GM18867 (cell line): Measurements from ENCODE around the gene MARK3.

Experiments used
- ATAC-seq: cut with Tn5 transposase; IDR thresholded peaks from one replicate; pipeline ENCODE4 v1.9.1; 2021; ENCODE audit warnings: mild to moderate bottlenecking, moderate library complexity; ENCODE audit not compliant: unreplicated experiment

The MARK3 gene

GRCh38 chr14:103362780-103363179 lies 22.4 kb upstream of the MARK3 start:
- ATAC-seq = no peak

DNA sequence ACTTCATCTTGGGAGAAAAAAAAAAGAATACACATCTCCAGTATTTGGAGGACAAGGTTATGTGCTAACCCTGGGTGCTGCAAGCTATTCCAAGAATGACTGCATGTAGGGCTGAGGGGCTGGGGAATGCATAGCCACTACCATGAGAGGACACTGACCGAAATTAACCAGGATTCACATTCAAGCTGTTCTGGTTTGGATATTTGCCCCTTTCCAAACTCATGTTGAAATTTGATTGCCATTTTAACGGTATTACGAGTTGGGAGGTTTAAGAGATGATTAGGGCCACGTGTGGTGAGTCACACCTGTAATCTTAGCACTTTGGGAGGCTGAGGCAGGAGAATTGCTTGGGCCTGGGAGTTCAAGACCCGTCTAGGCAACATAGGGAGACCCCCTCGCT lies 18.5 kb upstream of the MARK3 start:
- no peak for ATAC-seq

DNA sequence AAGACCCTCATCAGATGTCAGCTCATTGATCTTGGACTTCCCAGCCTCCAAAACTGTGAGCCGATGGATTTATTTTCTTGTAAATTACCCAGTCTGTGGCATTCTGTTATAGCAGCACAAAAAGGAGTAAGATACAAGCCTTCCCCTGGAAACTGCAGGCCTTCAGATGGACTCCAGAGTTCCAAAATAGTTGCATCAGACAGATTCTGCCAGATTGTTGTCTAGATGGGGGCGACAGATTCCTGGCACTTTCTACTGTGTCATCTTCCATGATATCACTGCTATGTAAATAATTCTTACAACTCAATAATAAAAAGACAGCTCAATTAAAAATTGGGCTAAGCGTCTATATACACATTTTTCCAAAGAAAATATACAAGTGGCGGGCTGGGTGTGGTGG lies 17.2 kb upstream of the MARK3 start:
- no peak for ATAC-seq

- ATAC-seq = no peak
Observed at GRCh38 chr14:103370087-103370486, 15.1 kb upstream of the MARK3 start.

DNA sequence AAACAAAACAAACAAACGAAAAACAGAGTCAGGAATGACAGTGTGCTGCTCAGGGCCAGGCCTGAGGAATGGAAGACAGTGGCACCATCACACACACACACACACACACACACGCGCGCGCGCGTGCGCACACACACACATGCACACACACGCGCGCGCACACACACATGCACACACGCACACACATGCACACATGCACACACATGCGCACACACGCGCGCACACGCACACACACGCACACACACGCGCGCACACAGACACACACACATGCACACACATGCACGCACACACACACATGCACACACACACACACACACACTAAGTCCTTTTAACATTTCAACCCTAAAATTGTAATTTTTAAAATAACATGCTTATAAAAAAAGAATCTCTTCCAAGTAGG lies 13.2 kb upstream of the MARK3 start:
- ATAC-seq = no peak

DNA sequence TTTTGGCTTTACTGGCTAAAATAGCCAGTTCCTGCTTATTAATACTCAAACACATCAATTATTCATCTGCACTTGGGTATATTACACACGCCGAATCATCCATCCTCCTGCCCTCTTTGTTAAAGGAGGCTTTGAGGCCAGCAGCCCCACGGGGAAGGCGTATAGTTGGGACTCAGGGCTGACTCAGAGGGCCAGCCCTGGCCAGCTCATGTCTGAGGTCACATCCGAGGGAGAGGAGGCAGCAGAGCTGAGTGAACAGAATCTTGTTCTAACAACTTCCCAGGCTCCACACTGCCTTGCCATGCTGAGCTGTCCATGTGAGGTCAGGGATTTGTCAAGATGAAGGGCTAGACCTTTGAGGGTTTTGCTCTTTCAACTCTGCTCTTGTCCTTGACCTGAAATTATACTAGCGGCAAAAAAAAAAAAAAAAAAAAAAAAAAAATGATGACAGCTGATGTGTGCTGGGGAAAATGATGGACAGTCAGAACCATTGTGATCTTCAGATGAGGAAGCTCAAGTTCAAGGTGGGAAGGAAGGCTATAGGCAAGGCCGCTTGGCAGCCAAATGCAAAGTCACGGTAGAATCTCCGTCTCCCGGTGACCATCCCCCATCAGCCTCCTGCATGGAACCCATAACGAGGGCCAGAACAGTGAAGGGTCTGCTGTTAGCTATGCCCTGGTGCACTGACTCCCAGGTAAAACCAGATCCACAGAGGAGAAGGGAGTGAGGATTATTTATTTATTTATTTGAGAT lies 12.5 kb upstream of the MARK3 start:
- no peak for ATAC-seq

DNA sequence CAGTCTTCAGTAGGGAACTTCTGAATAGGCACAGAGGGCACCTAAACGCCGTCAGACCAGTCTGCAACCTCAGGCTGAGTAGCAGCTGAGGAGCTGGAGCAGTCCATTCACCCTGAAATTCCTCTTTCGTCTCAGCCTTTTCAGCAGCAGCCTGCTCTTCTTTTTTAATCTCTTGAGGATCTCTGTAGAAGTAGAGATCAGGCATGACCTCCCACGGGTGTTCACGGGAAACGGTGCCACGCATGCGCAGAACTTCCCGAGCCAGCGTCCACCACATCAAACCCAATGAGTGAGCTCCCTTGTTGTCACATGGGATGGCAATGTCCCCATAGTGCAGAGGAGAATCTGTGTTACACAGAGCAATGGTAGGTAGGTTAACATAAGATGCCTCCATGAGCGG lies 11.1 kb upstream of the MARK3 start:
- ATAC-seq = no peak

GRCh38 chr14:103377522-103378037 lies 7.6 kb upstream of the MARK3 start:
- ATAC-seq = no peak

GRCh38 chr14:103378038-103378854 lies 7.0 kb upstream of the MARK3 start:
- no peak for ATAC-seq

DNA sequence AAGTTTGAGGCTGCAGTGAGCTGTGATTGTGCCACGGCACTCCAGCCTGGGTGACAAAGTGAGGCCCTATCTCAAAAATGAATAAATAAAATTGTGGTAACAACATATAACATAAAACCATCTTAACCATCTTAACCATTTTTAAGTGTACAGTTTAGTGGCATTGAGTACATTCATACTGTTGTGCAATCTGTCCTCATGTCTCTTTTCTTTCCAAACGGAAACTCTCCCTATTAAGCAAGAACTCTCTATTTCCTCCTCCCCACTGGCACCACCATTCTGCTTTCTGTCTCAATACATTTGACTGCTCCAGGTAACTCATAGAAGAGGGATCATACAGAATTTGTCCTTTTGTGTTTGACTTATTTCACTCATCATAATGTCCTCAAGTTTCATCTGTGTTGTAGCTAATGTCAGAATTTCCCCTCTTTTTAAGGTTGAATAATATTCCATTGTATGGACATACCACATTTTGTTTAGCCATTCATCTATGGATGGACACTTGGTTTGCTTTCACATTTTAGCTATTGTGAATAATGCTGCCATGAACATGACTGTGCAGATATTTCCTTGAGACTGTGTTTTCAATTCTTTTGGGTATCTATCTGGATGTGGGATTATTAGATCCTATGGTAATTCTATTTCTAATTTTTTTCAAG lies 4.4 kb upstream of the MARK3 start:
- no peak for ATAC-seq

GRCh38 chr14:103382376-103382775 lies 2.8 kb upstream of the MARK3 start:
- ATAC-seq = no peak

DNA sequence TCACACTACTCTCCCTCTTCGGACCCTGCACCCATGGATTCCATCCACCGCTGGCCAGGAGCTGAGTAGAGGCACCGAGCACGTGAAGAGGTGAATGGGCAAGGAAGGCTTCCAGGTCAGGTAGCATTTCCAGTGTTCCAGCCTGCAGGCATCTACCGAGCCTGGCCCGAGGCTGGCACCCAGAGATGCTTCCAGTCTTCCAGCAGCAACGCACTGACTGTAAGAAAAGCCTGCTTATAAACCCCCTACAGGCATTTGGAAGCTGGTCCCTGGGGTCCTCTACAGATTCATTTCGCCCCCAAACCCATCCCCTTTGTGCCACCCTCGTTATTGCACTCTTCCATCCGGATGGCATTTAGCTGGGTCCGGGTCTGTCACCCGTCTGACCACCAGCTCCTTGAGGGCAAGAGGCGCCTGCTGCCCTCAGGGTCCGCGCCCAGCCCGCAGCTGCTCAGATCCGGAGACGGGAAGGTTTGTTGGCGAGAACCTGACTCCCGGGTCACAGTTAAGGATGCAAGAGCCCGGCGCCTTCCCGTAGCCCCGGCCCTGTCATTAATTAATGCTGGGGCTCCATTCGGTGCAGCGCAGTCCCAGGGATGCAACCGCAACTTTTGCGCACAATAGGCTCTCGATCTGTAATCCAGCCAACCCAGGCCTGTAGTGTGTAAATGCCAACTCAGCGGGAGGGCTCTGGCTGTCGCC lies 614 bp upstream of the MARK3 start:
- ATAC-seq = peak; percentile 9

DNA sequence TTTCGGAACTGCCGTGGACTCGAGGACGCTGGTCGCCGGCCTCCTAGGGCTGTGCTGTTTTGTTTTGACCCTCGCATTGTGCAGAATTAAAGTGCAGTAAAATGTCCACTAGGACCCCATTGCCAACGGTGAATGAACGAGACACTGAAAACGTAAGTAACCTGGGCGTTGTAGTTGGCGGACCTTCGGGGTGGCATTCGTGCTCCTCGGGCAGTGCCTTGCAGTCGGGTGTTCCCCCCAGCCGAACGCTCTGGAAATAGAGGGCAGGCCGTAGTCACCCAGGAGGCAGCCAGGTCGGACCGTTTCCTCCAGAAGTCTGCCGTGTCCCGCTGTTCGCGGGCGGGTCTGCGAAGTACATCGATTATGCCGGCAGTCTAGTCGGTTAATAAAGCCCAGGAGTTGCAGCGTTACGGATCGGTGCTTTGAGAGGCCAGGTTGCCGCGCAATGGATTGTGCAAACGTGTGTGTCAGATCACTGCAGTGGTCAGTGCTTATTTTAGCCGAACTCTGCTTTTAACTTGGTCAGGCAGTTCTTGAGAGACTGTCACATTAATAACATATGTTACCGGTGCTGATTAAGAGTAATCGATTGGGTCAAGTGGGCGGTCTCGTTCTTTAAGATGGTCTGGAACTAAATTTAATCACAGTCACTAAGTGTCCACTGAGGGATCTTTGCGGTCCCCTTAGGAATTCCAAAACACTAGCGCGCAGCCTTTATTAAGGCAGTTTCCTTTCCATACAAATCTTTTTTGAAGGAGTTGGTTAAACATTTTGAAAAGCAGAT lies 906 bp downstream of the MARK3 start:
- peak; percentile 1 for ATAC-seq

DNA sequence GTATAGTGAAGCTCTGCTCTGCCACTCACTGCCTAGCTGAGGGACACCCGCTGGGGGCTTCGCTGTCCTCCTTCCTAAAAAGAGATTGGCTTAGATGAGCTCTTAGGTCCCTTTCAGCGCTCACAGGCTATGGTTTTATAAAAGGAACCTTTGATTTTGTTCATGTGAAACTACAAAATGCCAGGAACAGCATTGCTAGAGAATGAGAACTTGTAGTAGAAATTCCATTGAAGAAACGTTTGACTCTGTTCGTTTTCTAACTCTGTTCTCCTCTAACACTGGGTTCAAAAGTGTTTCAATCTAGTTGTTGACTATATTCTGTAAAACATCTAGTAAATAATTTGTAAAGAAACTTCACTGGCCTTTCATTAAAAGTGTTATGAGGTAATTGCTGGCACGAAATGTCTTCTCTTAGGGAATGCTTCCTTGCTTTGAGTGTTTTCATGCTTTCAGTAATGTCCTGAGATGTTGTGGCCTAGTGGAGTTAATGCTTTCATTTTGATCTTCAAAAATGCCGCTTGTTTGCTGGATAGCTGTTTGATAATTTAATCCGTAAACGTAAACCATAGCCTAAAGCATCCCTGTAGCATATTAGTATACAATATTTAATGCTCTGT lies 1.6 kb downstream of the MARK3 start:
- ATAC-seq = no peak

DNA sequence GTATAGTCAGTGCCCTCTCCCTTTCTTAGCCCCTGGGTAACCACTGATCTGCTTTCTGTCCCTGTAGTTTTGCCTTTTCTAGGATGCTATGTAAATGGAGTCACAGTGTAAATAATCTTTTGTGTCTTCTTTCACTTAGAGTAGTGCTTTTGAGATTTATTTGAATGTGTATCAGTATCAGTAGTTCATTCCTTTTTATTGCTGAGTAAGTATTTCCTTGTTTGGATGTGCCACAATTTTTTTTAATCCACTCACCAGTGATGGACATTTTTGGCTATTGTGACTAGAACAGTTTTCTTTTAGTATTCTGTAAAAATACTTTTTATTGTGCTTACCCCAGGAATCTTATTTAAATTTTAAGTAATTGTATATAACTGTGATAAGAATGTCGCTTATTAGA lies 3.4 kb downstream of the MARK3 start:
- no peak for ATAC-seq

- no peak for ATAC-seq
Observed at GRCh38 chr14:103390605-103391004, 5.4 kb downstream of the MARK3 start.

DNA sequence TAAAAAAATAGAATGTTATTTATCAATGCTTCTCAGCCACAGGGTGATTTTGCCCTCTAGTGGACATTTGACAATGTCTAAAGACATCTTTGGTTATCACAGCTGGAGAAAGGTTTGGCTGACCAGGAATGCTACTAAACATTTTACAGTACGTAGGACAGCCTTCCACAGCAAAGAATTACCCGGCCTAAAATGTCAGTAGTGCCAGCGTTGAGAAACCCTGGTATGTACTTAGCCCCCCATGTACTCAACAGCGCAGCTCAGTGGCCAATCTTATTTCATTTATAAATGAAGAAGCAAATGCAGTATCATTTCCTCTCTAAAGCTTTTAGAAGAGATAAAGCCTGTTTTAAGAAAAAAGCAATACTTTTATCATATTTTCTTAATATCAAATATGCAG lies 5.8 kb downstream of the MARK3 start:
- no peak for ATAC-seq

- no peak for ATAC-seq
Observed at GRCh38 chr14:103392106-103392505, 6.9 kb downstream of the MARK3 start.

DNA sequence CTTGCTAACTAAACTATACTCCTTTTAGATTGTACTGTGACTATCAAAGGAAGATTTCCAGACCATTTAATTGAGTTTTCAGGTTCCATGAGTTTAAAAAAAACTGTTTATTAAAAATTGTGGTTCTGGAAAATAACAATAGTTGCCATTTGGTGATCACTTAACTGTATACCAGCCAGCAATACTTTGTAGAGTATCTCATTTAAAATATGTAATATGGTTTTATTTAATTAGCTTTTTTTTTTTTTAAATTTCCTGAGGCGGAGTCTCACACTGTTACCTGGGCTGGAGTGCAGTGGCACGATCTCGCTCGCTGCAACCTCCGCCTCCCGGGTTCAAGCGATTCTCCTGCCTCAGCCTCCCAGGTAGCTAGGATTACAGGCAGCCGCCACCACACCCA lies 7.4 kb downstream of the MARK3 start:
- no peak for ATAC-seq

- ATAC-seq = no peak
Observed at GRCh38 chr14:103393070-103393469, 7.9 kb downstream of the MARK3 start.
